GM19455 (cell line): ENCODE data around the gene GDPD3.
"Not testable (repeated sequence)": the region's sequence is repeated elsewhere in the genome, so short reads cannot be mapped to it uniquely, and the experiment has no call there.

ENCODE experiments used
- ATAC-seq: cut with Tn5 transposase; IDR thresholded peaks from one replicate; pipeline ENCODE4 v1.9.1; 2021; ENCODE audit not compliant: unreplicated experiment

Gene GDPD3

GRCh38 chr16:30125690-30126089 is 12.4 kb upstream of the GDPD3 start:
- ATAC-seq, result not testable (repeated sequence)

GRCh38 chr16:30124985-30125379 is 11.6 kb upstream of the GDPD3 start:
- no peak for ATAC-seq

GRCh38 chr16:30122604-30123160 is 9.3 kb upstream of the GDPD3 start:
- ATAC-seq, result no peak

GRCh38 chr16:30121741-30122571 is 8.6 kb upstream of the GDPD3 start:
- ATAC-seq, result no peak

- ATAC-seq, result no peak
Measured at GRCh38 chr16:30120340-30121105, 7.2 kb upstream of the GDPD3 start.

GRCh38 chr16:30119428-30119827 is 6.1 kb upstream of the GDPD3 start:
- no peak for ATAC-seq

- ATAC-seq, result no peak
Measured at GRCh38 chr16:30117768-30118167, 4.4 kb upstream of the GDPD3 start.

GRCh38 chr16:30116291-30117207 is 3.2 kb upstream of the GDPD3 start:
- no peak for ATAC-seq

- no peak for ATAC-seq
Measured at GRCh38 chr16:30115238-30115637, 1.9 kb upstream of the GDPD3 start.

GRCh38 chr16:30114833-30115232 is 1.5 kb upstream of the GDPD3 start:
- not testable (repeated sequence) for ATAC-seq

- no peak for ATAC-seq
Measured at GRCh38 chr16:30114411-30114810, 1.1 kb upstream of the GDPD3 start.

GRCh38 chr16:30113711-30114333 is 485 bp upstream of the GDPD3 start:
- ATAC-seq, result no peak

- ATAC-seq, result no peak
Measured at GRCh38 chr16:30112197-30113030, 923 bp downstream of the GDPD3 start.

GRCh38 chr16:30110661-30111060 is 2.7 kb downstream of the GDPD3 start:
- ATAC-seq, result no peak

GRCh38 chr16:30108059-30108850 is 5.1 kb downstream of the GDPD3 start:
- no peak for ATAC-seq

- no peak for ATAC-seq
Measured at GRCh38 chr16:30104492-30104891, 8.8 kb downstream of the GDPD3 start.

- no peak for ATAC-seq
Measured at GRCh38 chr16:30104090-30104489, 9.2 kb downstream of the GDPD3 start.

GRCh38 chr16:30096862-30097563 is 16.3 kb downstream of the GDPD3 start:
- no peak for ATAC-seq
